KMS-11 (cell line): Measurements from ENCODE around the gene IRS4.

Source experiments
- H2AFZ ChIP-seq: fragments of 200-600 bp; sonication (generic); 2 replicates; pipeline ENCODE4 v1.6.1; 2016; ENCODE audit warnings: antibody characterized with exemption, mixed run types, low read depth
- H3K27ac ChIP-seq: fragments of 200-600 bp; sonication (generic); 2 replicates; pipeline ENCODE4 v1.6.1; 2016; ENCODE audit warnings: mild to moderate bottlenecking, mixed run types
- H3K27me3 ChIP-seq: fragments of 200-600 bp; sonication (generic); 2 replicates; pipeline ENCODE4 v1.6.1; 2017; ENCODE audit warnings: mild to moderate bottlenecking, low read depth, mixed run types, moderate library complexity; ENCODE audit not compliant: insufficient read depth
- H3K36me3 ChIP-seq: fragments of 200-600 bp; sonication (generic); 2 replicates; pipeline ENCODE4 v1.6.1; 2017; ENCODE audit warnings: mild to moderate bottlenecking, mixed run types; ENCODE audit not compliant: insufficient read depth
- H3K4me1 ChIP-seq: fragments of 200-600 bp; sonication (generic); 2 replicates; pipeline ENCODE4 v1.6.1; 2016; ENCODE audit warnings: mild to moderate bottlenecking, low read depth, mixed run types; ENCODE audit not compliant: poor library complexity, severe bottlenecking
- H3K4me2 ChIP-seq: fragments of 200-600 bp; sonication (generic); 2 replicates; pipeline ENCODE4 v1.7.0; 2016; ENCODE audit warnings: mild to moderate bottlenecking, mixed run types
- H3K4me3 ChIP-seq: fragments of 200-600 bp; sonication (generic); IDR thresholded peaks from 2 replicates; pipeline ENCODE4 v1.6.1; 2017; ENCODE audit warnings: low read depth, low read length, mixed read lengths; ENCODE audit not compliant: insufficient read depth
- H3K79me2 ChIP-seq: fragments of 200-600 bp; sonication (generic); 2 replicates; pipeline ENCODE4 v1.6.1; 2016; ENCODE audit warnings: low read depth, mixed run types; ENCODE audit not compliant: insufficient read depth
- H3K9ac ChIP-seq: fragments of 200-600 bp; sonication (generic); 2 replicates; pipeline ENCODE4 v1.6.1; 2016; ENCODE audit warnings: mild to moderate bottlenecking, mixed run types
- H4K20me1 ChIP-seq: fragments of 200-600 bp; sonication (generic); 2 replicates; pipeline ENCODE4 v1.6.1; 2016; ENCODE audit warnings: mild to moderate bottlenecking, mixed run types; ENCODE audit not compliant: insufficient read depth
- TF ChIP-seq, protein P1 (sequence below): fragments of 200-600 bp; sonication (generic); conservative IDR thresholded peaks from 2 replicates; pipeline ENCODE4 v1.6.1; 2017; ENCODE audit warnings: low read depth, mild to moderate bottlenecking, antibody characterized with exemption, low read length, moderate library complexity, mixed read lengths

Gene IRS4

DNA sequence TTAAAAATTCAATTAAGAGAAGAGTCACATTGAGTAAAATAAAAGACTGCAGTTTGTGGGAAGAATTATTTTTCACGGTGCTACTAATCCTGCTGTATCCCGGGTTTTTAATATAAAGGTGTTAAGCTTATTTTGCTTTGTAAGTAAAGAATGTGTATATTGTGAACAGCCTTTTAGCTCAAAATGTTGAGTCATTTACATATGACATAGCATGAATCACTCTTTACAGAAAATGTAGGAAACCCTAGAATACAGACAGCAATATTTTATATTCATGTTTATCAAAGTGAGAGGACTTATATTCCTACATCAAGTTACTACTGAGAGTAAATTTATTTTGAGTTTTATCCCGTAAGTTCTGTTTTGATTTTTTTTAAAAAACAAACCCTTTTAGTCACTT, 39.7 kb downstream of the IRS4 start:
- no peaks in the 10 kb centered on the region for H3K79me2 ChIP-seq
- no peak overlapping the region for H3K9ac ChIP-seq
- TF ChIP-seq, protein P1, sequence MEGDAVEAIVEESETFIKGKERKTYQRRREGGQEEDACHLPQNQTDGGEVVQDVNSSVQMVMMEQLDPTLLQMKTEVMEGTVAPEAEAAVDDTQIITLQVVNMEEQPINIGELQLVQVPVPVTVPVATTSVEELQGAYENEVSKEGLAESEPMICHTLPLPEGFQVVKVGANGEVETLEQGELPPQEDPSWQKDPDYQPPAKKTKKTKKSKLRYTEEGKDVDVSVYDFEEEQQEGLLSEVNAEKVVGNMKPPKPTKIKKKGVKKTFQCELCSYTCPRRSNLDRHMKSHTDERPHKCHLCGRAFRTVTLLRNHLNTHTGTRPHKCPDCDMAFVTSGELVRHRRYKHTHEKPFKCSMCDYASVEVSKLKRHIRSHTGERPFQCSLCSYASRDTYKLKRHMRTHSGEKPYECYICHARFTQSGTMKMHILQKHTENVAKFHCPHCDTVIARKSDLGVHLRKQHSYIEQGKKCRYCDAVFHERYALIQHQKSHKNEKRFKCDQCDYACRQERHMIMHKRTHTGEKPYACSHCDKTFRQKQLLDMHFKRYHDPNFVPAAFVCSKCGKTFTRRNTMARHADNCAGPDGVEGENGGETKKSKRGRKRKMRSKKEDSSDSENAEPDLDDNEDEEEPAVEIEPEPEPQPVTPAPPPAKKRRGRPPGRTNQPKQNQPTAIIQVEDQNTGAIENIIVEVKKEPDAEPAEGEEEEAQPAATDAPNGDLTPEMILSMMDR: no peak
- no peak overlapping the region for H3K27ac ChIP-seq
- no peaks in the 10 kb centered on the region for H3K4me1 ChIP-seq
- H4K20me1 ChIP-seq: no peaks in the 10 kb centered on the region
- no peak overlapping the region for H3K4me2 ChIP-seq
- no peaks in the 10 kb centered on the region for H3K36me3 ChIP-seq
- no peak overlapping the region for H3K4me3 ChIP-seq
- no peak overlapping the region for H2AFZ ChIP-seq
- H3K27me3 ChIP-seq: no peaks in the 10 kb centered on the region
